GM19438 (cell line): ENCODE results near the gene KLF11.

Source experiments
- ATAC-seq: cut with Tn5 transposase; IDR thresholded peaks from one replicate; pipeline ENCODE4 v1.9.1; 2021; ENCODE audit warnings: low read depth; ENCODE audit not compliant: unreplicated experiment

Gene KLF11

DNA sequence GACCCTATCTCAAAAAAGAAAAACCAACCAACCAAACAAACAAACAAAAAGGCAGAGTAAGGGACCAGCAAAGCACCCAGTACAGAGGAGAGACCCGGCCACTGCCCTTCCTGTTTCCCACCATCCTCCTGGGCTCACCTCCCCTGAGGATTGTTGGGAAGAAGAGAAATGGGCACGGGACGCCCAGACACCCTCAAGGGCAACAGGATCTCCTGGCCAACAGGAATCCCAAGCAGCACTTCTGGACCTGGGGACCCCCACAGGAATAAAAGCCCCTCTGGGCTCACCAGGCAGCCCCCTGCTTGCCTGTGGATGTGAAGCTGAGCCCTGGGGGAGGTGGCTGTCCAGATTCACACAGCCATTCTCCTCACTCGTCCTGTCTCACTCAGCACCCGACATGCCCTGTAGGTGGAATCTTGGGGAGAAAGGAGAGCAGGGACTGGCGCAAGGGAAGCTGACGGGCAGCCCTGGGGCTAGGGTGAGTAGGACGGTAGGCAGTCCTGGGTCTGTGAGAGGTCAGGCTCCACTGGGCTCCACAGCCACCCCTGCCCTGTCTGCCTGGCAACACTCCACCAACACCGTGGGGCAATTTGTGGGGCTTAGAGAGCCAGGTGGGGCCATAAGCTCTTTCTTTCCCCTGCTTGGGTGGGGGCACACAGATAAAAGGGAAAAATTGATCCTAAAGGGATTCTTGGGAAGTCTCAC, 18.0 kb downstream of the KLF11 start:
- no peak for ATAC-seq

DNA sequence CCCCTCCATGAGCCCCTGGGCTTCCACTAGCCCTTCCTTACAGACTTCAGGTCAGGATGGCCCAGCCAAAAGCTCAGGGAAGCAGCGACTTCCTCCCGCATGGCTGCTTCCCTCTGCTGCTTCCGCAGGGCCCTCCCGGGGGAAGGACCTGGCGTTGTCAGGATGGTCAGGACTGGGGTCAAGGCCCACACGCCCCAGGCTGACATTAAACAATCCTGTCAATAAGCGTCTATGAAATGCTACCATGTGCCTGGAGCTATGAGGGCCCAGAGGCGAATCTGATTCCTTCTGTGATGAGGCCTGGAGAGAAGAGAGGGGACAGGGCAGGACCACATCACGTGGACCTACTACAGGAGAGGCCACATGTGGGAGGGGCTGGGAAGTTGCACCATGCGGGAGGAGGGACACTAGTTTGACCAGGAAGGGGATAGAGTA, 19.6 kb downstream of the KLF11 start:
- no peak for ATAC-seq

DNA sequence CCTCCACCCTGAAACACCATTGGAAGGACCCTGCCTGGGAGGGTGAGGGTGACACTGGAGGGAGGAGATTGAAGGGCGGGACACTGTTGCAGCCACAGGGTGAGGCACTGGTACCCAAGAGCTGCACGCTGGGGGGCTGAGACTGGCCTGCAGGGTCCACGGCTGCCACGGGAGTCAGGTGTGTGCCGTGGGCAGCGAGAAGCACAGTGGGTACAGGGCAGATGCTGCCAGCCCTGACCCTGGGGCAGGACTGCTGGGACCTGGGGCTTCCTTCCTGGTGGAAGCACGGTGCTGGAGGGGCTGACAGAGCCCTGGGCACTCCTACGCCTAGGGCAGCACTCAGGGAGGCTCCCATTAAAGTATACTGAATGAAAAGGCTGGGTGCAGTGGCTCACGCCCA, 20.2 kb downstream of the KLF11 start:
- no peak for ATAC-seq

DNA sequence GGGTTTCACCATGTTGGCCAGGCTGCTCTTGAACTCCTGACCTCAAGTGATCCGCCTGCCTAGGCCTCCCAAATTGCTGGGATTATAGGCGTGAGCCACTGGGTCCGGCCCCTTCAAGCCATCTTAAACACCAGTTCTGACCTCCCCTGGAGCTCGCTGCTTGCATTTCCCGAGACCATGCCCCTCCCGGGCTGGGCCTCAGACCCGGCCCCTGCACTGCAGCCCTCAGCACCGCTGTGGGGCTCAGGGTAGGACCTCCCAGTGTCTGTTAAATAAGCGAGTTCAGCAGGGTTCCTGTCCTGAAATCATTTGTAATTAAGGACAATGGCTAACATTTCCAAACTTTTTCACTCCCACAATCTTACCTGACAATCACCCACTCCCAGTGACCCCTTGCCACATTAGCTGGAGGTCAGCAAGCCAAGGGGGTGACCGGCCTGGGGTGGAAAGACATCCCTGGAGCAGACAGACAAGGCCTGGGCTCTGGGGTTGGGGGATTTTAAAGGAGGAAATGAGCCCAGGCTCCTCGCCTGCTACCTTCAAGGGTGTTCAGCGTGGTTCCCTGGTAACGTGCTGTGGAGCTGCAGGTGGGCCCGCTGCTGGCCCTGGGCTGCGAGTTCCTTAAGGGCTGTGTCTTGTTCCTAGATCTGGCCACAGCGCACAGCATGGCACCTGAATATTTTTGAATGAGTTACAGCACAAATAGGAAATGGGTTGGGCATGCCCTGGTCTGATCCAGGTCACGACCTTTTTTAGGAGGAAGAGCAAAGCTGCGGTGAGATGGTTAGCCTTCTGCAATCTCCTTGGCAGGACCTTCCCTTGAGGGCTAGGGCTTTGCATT, 21.8 kb downstream of the KLF11 start:
- ATAC-seq, result no peak

DNA sequence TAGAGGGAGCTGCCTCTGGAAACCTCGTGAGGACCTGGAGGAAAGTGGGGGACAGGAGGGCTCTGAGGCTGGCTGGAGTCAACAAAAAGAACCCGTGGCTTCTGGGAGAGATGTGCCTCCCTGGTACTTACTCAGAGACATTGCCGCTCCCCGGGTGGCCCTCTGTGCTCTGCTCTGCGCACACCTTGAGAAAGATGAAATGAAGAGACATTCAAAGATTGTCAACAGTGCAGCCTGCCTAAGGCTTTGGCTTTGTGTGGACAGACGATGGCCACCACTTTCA, 22.4 kb downstream of the KLF11 start:
- ATAC-seq, result no peak

DNA sequence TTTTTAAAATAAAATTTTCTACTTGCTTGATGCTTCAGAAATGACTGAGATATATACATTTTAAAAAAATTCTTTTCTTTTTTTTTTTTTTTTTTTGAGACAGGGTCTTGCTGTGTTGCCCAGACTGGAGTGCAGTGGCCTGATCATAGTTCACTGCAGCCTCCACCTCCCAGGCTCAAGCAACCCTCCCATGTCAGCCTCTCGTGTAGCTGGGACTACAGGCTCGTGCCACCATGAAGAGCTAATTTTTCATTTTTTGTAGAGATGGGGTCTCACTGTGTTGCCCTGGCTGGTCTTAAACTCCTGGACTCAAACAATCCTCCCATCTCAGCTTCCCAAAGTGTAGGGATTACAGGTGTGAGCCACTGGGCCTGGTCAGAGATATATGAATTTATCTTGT, 24.0 kb downstream of the KLF11 start:
- no peak for ATAC-seq

DNA sequence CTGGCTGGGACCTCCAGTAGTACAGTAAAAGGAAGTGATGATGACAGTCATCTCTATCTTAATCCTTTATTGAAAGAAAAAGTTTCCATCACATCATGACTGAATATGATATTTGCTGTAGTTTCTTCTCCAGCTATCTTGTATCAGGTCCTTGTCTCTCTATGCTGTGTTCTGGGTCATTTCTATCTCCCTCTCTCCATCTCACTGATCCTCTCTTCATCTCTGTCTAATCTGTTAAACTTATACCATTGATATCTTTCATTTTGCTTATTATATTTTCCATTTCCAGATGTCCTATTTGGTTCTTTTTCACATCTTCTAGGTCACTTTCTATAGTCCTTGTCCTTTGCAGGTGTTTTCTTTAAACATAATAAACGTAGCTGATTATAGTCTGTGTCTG, 24.5 kb downstream of the KLF11 start:
- ATAC-seq, result no peak

DNA sequence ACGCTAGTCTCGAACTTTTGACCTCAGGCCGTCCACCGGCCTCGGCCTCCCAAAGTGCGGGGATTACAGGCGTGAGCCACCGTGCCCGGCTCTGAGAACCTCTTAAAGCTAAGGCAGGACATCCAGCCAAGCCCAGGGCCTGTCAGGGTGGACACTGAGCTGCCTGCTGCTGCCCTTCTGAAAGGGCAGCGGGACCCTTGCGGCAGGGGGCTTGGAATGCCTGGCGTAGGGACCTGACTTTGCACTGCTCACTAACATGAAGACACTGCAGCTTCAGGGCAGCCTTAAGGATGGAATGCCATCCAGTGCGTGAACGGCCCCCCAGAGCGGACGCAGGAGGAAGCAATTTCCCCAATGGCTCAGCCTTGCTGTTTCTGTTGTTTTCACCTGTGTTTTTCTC, 27.8 kb downstream of the KLF11 start:
- ATAC-seq, result no peak

DNA sequence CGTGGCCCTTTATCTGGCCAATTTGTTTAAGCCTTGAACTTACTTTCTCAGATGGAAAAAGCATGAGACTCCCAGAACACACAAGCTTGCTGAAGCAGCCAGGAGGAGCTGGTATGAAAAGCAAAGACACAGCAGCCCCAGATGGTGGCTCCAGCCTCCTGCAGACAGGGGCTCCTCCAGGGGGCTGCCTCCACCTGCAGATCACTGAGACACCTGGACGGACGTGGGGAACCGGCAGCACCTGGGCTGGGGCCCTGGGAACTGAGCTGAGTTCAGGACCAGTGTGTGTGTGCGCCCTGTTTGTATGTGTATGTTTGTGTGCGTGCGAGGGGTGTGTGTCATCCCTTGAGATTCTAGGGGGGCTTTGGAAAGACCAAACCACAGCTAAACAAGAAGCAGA, 28.2 kb downstream of the KLF11 start:
- no peak for ATAC-seq

DNA sequence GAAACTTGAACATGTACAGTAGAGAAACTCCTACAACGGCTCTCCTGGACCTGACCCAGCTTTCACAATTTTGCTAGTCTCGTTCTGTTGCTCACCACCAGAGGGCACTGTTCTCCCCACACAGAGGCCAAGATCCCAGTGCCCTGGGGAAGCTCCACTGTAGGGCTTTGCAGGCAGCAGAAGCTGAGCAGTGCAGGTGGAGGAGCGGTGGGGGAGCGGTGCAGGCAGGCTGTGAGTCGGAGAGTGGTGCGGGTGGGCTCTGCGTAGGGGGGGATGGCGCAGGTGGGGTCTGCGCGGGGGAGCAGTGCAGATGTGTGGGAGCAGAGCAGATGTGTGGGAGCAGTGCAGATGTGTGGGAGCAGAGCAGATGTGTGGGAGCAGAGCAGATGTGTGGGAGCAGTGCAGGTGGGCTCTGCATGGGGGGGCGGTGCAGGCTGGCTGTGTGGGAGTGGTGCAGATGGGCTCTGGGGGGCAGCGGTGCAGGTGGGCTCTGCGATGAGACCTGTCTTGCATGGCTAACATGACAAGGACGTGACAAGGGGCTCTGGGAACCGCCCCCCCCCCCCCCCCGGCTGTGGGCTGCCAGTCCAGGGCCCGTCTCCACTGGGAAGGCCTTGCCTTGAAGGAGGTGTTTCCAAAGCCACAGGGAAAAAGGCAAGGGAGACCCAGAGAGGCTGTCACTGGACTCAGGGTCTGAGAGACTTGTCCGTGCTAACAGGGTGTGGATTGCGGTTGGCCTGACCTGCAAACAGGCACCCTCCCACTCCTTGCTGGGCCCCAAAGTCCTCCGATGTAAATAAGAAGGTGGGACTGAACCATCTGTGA, 29.5 kb downstream of the KLF11 start:
- peak; percentile 75 for ATAC-seq

DNA sequence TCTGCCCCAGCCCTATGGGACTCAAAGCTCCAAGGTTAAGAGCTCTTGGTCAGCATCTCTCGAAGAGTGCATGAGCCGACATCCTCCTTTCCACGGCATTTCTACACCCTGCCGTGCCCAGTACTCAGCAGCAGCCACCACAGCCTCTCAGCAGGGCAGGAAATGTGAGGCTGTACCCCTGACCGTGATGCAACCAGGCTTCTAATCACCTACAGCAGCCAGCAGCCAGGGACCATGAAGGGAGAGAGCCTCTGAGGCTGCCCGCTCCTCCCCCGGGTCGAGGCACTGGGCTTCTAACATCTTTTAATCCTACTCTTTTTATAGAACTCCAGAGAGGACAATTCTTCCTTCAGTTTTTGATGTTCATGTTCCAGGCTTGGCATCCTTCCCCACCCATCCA, 30.4 kb downstream of the KLF11 start:
- ATAC-seq, result no peak

DNA sequence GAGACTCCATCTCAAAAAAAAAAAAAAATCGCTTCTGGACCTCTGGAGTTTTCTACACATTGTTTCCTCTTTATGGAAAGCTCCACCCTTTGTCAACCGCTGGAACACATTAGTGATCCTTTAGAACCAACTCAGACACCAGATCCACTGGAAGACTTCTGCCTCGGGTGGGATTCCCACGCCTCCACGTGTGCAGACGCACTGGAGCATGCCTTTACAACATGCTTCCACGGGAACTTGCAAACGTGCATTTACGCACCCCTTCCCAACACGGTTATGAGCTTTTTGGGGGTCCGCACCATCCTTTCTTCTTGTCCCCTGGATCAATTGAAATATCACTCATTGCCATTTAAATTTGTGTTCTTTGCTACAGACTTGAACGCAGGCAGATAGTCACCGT, 31.8 kb downstream of the KLF11 start:
- ATAC-seq, result no peak

DNA sequence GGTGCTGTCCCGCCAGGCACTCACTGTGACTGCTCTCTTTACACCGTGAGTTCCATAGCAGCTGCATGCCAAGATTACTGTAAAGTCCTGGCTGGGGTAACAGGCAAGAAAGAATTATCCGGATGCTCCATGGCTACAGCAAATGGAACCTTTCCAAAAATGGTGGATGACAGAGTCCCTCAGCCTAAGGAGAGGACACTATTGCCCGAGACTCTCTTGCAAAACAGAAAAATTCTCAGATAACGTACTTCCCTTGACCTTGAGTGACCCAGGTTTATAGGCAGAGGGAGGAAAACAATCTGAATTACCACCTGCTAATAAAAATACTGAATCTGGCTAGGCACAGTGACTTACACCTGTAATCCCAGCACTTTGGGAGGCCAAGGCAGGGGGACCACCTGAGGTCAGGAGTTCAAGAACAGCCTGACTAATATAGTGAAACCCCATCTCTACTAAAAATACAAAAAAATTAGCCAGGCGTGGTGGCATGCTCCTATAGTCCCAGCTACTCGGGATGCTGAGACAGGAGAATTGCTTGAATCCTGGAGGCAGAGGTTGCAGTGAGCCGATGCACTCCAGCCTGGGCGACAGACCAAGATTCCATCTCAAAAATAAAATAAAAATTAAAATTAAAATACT, 32.3 kb downstream of the KLF11 start:
- no peak for ATAC-seq

DNA sequence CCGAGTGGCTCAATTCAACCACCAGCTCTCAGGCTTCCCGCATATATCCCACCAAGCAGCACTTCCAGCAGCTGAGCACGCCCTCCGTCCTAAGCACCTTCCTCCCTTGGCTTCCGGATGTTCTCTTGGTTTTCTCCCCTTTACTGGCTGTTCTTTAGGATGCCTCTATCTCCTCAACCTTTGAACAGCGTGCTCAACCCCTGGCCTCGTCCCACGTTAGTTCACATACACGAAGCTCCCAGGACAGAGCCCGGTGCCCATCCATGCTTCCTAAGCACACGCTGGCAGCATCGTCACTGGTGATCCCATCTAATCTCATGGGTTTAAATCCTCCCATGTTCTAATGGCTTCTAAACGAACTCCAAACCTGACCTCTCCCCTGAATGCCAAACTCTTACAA, 33.2 kb downstream of the KLF11 start:
- ATAC-seq, result no peak

DNA sequence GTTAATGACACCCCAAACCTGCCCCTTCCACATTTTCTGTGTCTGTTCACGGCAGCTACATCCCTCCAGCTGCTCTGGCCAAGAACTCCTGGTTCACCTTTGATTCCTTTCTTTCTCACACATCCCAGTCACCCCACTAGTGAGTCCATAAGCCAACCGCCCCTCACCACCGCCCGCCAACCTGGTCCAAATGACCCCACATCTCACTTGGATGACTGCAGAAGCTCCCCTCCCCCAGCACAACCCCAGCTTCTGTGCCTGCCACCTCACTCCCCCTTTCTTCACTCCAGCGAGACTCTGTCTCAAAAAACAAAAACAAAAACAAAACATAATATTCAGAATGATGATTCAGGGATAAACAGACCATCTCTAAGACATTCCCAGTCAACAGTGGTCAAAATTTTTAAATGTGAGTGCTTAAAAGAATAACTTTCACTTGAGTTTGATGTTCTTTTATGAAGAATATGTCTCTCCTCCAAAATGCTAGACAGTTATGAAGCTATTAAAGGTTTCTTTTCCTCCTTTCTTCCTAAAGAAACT, 33.7 kb downstream of the KLF11 start:
- no peak for ATAC-seq

DNA sequence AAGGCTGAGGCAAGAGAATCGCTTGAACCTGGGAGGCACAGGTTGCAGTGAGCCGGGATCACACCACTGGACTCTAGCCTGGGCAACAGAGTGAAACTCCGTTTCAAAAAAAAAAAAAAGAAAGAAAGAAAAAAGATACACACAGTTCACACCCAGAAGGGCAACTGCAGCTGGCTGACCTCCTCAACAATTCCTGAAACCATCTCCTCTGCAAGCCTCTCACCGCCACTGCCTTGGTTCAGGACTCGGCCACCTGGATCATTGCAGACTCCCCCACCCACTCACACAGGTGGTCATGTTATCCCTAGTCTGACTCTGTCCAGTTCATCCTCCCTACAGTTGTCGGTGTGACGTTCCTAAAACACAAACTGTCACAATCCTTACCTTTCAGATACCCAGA, 34.7 kb downstream of the KLF11 start:
- ATAC-seq, result no peak

DNA sequence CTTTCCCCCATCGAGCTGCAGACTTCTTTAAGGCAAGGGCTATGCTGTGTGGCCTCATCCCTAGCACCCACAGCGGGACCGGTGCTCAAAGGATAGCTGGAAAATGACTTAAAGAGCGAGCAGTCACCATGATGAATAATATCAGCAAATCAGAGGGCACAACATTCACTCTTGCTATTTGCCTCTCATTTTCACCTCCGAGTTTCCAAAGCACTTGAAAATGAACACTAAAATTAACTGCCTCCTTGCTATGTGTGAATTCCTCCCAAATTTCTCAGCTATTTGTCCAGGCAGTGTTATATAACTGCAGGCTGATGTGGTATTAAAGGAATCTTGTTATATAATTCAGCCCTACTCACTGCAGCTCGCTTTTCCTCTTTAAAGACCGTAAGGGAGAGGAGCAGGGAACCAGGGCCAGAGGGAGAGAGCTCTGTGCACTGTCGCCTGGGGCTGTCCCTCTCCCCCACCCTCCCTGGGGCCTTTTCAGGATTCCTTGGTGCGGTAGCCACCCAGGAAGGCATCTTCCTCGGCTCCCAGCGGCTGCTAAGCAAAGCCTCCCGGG, 35.4 kb downstream of the KLF11 start:
- no peak for ATAC-seq

DNA sequence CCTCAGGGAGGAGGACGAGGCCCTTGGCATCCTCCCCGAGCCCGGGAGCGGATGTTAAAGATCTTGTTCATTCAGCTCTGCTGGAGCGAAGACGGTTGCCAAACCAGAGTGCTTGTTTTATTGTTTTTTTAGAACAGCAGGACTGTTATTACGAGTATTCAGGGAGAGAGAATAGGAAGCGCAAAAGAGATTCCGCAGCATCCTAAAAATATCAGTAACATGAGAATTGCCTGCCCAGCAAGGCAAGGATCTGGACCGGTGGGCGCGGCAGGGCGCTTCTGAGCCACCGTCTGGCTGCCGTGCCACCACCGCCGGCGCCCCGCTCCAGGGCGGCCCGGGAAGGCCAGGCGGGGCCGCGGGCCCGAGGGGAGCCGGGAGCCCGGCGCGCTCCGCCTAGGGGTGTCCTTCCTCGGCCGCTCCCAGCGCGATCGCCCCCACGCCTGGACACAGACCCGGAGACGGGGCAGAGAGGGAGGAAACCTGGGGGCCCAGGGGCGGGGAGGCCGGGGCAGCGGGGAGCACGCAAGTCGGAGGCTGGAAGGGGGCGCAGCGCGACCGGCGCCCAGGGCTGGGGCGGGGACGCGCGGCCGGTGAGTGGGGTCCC, 36.0 kb downstream of the KLF11 start:
- peak; percentile 9 for ATAC-seq

DNA sequence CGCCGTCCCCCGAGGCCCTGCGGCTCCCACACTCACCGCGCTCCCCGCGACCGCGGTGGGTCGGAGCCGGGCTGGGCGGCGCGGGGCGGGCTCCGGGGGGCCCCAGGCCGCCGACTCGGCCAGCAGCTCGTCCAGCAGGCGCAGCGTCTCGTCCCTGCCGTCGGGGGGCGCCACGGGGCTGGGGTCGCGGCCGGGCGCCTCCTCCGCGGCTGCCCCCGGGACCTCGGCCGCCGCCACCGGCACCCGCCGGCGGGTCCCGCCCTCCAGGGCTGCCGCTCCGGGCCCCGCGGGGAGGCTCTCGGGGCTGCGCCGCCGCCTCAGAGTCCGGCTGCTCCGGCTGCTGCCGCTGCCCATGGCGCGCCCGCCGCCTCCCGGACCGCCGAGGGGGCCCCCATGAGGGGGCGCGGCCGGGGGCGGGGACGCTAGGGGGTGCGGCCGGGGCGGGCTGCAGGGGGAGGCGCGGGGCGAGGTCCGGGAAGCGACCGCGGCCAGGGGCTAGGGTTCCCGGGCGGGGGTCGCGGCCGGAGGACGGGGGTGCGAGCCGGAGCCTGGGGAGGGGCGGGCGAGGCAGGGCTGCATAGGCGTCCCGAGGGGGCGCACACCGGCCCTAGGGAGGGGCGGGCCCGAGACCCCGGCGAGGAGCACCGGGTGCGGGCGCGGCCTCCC, 36.7 kb downstream of the KLF11 start, which contains the start of gene CYS1:
Gene CYS1 (minus strand): TSS at position 542 of the 666 bp plus-strand sequence. CDS start 188 bp downstream, at position 354.
- ATAC-seq, result peak; percentile 19
